Hepatocyte (in vitro differentiated cells): Measurements from ENCODE around the gene CLEC16A. TPM values are rescaled to one million over a fixed set of nuclear protein-coding genes. Genes with fewer than 3 reads are reported as not detected.

Experiments used
- DNase-seq: peaks from one replicate; pipeline ENCODE4 v3.0.0-alpha.2; 2016; ENCODE audit warnings: low spot score
- H2AFZ ChIP-seq: fragments of 200-600 bp; sonication (generic); 2 replicates; pipeline ENCODE4 v1.6.0; 2016; ENCODE audit warnings: antibody characterized with exemption, mild to moderate bottlenecking
- H3K27ac ChIP-seq: fragments of 200-600 bp; sonication (generic); 2 replicates; pipeline ENCODE4 v1.5.1; 2016; ENCODE audit warnings: mild to moderate bottlenecking
- H3K27me3 ChIP-seq: fragments of 200-600 bp; sonication (generic); 2 replicates; pipeline ENCODE4 v1.6.1; 2016
- H3K36me3 ChIP-seq: fragments of 200-600 bp; sonication (generic); replicated peaks from 2 replicates; pipeline ENCODE4 v1.5.1; 2016; ENCODE audit warnings: low read depth; ENCODE audit not compliant: insufficient read depth
- H3K4me1 ChIP-seq: fragments of 200-600 bp; sonication (generic); 2 replicates; pipeline ENCODE4 v1.5.1; 2016; ENCODE audit warnings: mild to moderate bottlenecking, moderate library complexity; ENCODE audit not compliant: insufficient read depth
- H3K4me2 ChIP-seq: fragments of 200-600 bp; sonication (generic); 2 replicates; pipeline ENCODE4 v1.6.0; 2016
- H3K4me3 ChIP-seq: fragments of 200-600 bp; sonication (generic); 2 replicates; pipeline ENCODE4 v1.5.1; 2016; ENCODE audit warnings: mild to moderate bottlenecking
- H3K79me2 ChIP-seq: fragments of 200-600 bp; sonication (generic); 2 replicates; pipeline ENCODE4 v1.6.0; 2017; ENCODE audit warnings: mild to moderate bottlenecking
- H3K9me2 ChIP-seq: fragments of 200-600 bp; sonication (generic); replicated peaks from 2 replicates; pipeline ENCODE4 v1.6.0; 2017; ENCODE audit warnings: mild to moderate bottlenecking; ENCODE audit not compliant: insufficient read depth
- H3K9me3 ChIP-seq: fragments of 200-600 bp; sonication (generic); 2 replicates; pipeline ENCODE4 v1.5.1; 2016; ENCODE audit warnings: low read depth, mild to moderate bottlenecking
- H4K20me1 ChIP-seq: fragments of 200-600 bp; sonication (generic); 2 replicates; pipeline ENCODE4 v1.6.0; 2016; ENCODE audit warnings: mild to moderate bottlenecking; ENCODE audit not compliant: insufficient read depth, poor library complexity, severe bottlenecking
- CTCF ChIP-seq: fragments of 200-600 bp; sonication (generic); IDR thresholded peaks from 2 replicates; pipeline ENCODE4 v1.5.1; 2016; ENCODE audit warnings: antibody characterized with exemption, mild to moderate bottlenecking; ENCODE audit not compliant: poor library complexity
- EZH2 ChIP-seq: fragments of 200-600 bp; sonication (generic); IDR thresholded peaks from 2 replicates; pipeline ENCODE4 v1.6.1; 2016; ENCODE audit warnings: antibody characterized with exemption, mild to moderate bottlenecking, borderline replicate concordance
- EZH2phosphoT487 ChIP-seq: fragments of 200-600 bp; sonication (generic); IDR thresholded peaks from one replicate; pipeline ENCODE4 v1.6.1; 2018; ENCODE audit warnings: antibody characterized with exemption, mild to moderate bottlenecking, low read depth, moderate library complexity; ENCODE audit not compliant: unreplicated experiment, severe bottlenecking
- WGBS: methylation state at CpG from one replicate; pipeline ENCODE4 v1.1.6; 2016; ENCODE audit warnings: low lambda C conversion rate; ENCODE audit errors: missing lambda C conversion rate; 5-methylcytosine and 5-hydroxymethylcytosine counted together
- polyA plus RNA-seq: library from polyadenylated mRNA; unstranded; fragments of >200 nt; fragmentation: Nextera tagmentation; extraction: Ambion mirVana; gene quantifications from 2 replicates; pipeline ENCODE4 v1.2.1, GENCODE V29; 2016
- total RNA-seq: library from RNA; depleted of rRNA; stranded (reverse); fragments of >200 nt; gene quantifications from 2 replicates; pipeline ENCODE4 v1.2.3, GENCODE V29; 2014

The CLEC16A gene
- total and polyA plus RNA-seq, 2 experiments from 2014 or later, result 22.3 to 22.6 TPM

- no peaks in the 10 kb centered on the region for H3K9me2 ChIP-seq
- H3K27me3 ChIP-seq, result no peaks in the 10 kb centered on the region
- DNase-seq, result no peak
- H3K79me2 ChIP-seq, result no peaks in the 10 kb centered on the region
- no peak overlapping the region for H3K27ac ChIP-seq
- WGBS, result 68% methylated on average over 12 of the region's 13 CpGs
- TF ChIP-seq CTCF, result no peak
- TF ChIP-seq EZH2, result no peak
- TF ChIP-seq EZH2phosphoT487, result no peak
- H4K20me1 ChIP-seq, result no peaks in the 10 kb centered on the region
- H3K4me2 ChIP-seq, result no peak overlapping the region
- no peak overlapping the region for H2AFZ ChIP-seq
- no peak overlapping the region for H3K4me3 ChIP-seq
- no peaks in the 10 kb centered on the region for H3K36me3 ChIP-seq
- peaks cover 7% of the 10 kb centered on the region for H3K4me1 ChIP-seq
- no peaks in the 10 kb centered on the region for H3K9me3 ChIP-seq
These were observed 261.6 kb downstream of the CLEC16A start for GRCh38 chr16:11205754-11206581.

GRCh38 chr16:11207646-11208045 lies 263.3 kb downstream of the CLEC16A start:
- H4K20me1 ChIP-seq, result no peaks in the 10 kb centered on the region
- no peak overlapping the region for H3K4me3 ChIP-seq
- no peaks in the 10 kb centered on the region for H3K27me3 ChIP-seq
- no peak overlapping the region for H3K4me2 ChIP-seq
- no peaks in the 10 kb centered on the region for H3K36me3 ChIP-seq
- no peaks in the 10 kb centered on the region for H3K9me3 ChIP-seq
- no peak overlapping the region for H3K27ac ChIP-seq
- WGBS, result 100% methylated on average over 3 of the region's 3 CpGs
- H3K79me2 ChIP-seq, result no peaks in the 10 kb centered on the region
- H3K9me2 ChIP-seq, result no peaks in the 10 kb centered on the region
- TF ChIP-seq EZH2phosphoT487, result no peak
- TF ChIP-seq CTCF, result no peak
- TF ChIP-seq EZH2, result no peak
- H2AFZ ChIP-seq, result no peak overlapping the region
- DNase-seq, result no peak
- H3K4me1 ChIP-seq, result no peaks in the 10 kb centered on the region

- Histone ChIP-seq H2AFZ (no peak overlapping the region), H3K27ac (no peak overlapping the region), H3K36me3 (no peaks in the 10 kb centered on the region), H3K4me1 (no peaks in the 10 kb centered on the region), H3K9me3 (no peaks in the 10 kb centered on the region), H3K9me2 (no peaks in the 10 kb centered on the region), H3K4me2 (no peak overlapping the region), H4K20me1 (no peaks in the 10 kb centered on the region), H3K79me2 (no peaks in the 10 kb centered on the region), H3K4me3 (no peak overlapping the region), H3K27me3 (no peaks in the 10 kb centered on the region)
- no peak for DNase-seq
- WGBS, result 83% methylated on average over 9 of the region's 9 CpGs
- TF ChIP-seq CTCF (no peak), EZH2 (no peak), EZH2phosphoT487 (no peak)
These were observed 264.7 kb downstream of the CLEC16A start for GRCh38 chr16:11208916-11209665.
